ENCODE results near the gene METTL25B.

DNA sequence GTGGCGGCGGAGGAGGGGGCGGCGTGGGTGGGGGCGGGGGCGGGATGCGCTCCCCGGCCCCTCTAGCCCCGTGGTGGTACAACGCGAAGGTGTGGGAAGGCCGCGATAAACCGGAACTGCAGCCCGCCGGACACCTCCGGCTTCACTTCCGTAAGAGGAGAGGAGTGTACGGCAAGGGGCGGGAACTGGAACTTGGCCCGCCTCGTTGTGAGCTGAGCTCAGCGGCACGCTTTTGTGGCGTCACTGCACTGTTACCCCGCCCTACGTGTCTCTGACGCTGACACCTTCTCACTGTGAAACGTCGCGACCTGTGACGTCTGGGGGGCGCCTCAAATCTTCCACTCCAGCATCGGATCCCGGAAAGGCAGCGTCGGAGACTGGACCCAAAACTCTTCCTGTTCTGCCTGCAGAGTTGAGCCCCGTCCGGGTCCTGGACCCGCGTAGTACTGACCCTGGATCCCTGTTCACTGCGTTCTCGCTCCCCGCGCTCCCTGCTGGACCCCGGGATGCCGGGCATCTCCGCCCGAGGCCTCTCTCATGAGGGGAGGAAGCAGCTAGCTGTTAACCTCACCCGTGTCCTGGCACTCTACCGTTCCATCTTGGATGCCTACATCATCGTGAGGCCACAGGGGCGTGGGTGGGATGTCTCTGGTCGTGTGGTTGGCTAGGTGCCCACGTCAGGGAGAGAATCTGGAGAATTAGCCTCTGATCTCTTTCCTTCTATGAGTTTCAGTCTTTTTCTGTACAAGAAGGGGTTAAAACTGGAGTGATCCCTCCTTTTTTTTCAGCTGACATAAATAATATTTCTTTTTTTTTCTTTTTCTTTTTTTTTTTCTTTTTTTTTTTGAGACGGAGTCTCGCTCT is 562 bp downstream of the METTL25B start, which contains the start of gene ISG20L2:
- TF ChIP-seq CTCF (IDR thresholded peaks at IDR 0.05) (no peak), POLR2AphosphoS5 (IDR thresholded peaks at IDR 0.05) (peak; percentile 73 to 92 (median 76))

All from sigmoid colon (tissue), 4 donors.